HEK293 (cell line): ENCODE measurements around the gene DLK2.
A peak's percentile ranks its signal among the peaks of the same experiment; 100 is the strongest.

ENCODE experiments used
- CTCF ChIA-PET: fragments of 350-600 bp; formaldehyde crosslinking; extraction: SDS; loops from one replicate; lab custom pipeline; 2021; ENCODE audit warnings: antibody characterized with exemption; lab: Yijun Ruan, JAX
- POLR2A ChIA-PET: fragments of 300-600 bp; formaldehyde crosslinking; extraction: SDS; loops from one replicate; lab custom pipeline; 2020; ENCODE audit warnings: antibody characterized with exemption, inconsistent platforms; lab: Yijun Ruan, JAX
- H3K27ac ChIP-seq: fragments of 200-500 bp; sonication (Bioruptor generic); 2 replicates; pipeline ENCODE4 v1.5.1; 2014; ENCODE audit warnings: low read depth, low read length, control low read depth, inconsistent platforms; ENCODE audit errors: extremely low read depth
- H3K36me3 ChIP-seq, 2 experiments: fragments of 200-500 bp in 1 of 2; sonication (Bioruptor generic) in 1 of 2; 1 replicate in 1 of 2; 2 replicates in 1 of 2; pipeline ENCODE4 v1.5.1; 2014 to 2017; ENCODE audit warnings: inconsistent platforms in 2 of 2, low read length in 2 of 2; ENCODE audit not compliant: control insufficient read depth in 2 of 2, insufficient read depth in 1 of 2
- H3K4me1 ChIP-seq: fragments of 200-500 bp; sonication (Bioruptor generic); 2 replicates; pipeline ENCODE4 v1.5.1; 2014; ENCODE audit warnings: mild to moderate bottlenecking, low read length, inconsistent platforms; ENCODE audit not compliant: control insufficient read depth, insufficient read depth
- H3K4me3 ChIP-seq: 2 replicates; pipeline ENCODE4 v1.5.1; 2011; ENCODE audit warnings: low read depth, mild to moderate bottlenecking, control low read depth, low read length, moderate library complexity
- H3K9me3 ChIP-seq: fragments of 200-500 bp; sonication (Bioruptor generic); 2 replicates; pipeline ENCODE4 v1.5.1; 2014; ENCODE audit warnings: low read depth, low read length, inconsistent platforms; ENCODE audit not compliant: control insufficient read depth, insufficient read depth
- BCL6B ChIP-seq: fragments of 450-650 bp; formaldehyde crosslinking; IDR thresholded peaks from 2 replicates; pipeline ENCODE4 v1.5.1; 2017; ENCODE audit warnings: missing biosample characterization, missing genetic modification characterization
- HIC1 ChIP-seq: fragments of 450-650 bp; formaldehyde crosslinking; IDR thresholded peaks from 2 replicates; pipeline ENCODE4 v1.5.1; 2016; ENCODE audit warnings: missing biosample characterization, missing genetic modification characterization
- HOXD13 ChIP-seq: sonication (generic); formaldehyde crosslinking; IDR thresholded peaks from 2 replicates; pipeline ENCODE4 v1.8.0; 2022; ENCODE audit warnings: missing genetic modification reagents, borderline replicate concordance
- PRDM1 ChIP-seq: fragments of 450-650 bp; formaldehyde crosslinking; IDR thresholded peaks from 2 replicates; pipeline ENCODE4; 2016; ENCODE audit warnings: missing biosample characterization, missing genetic modification characterization
- PRDM10 ChIP-seq: fragments of 450-650 bp; formaldehyde crosslinking; IDR thresholded peaks from 2 replicates; pipeline ENCODE4 v1.5.1; 2016; ENCODE audit warnings: missing biosample characterization, missing genetic modification characterization
- RBAK ChIP-seq: fragments of 450-650 bp; formaldehyde crosslinking; IDR thresholded peaks from 2 replicates; pipeline ENCODE4 v1.5.1; 2016; ENCODE audit warnings: missing biosample characterization, missing genetic modification characterization
- SCRT1 ChIP-seq: fragments of 450-650 bp; formaldehyde crosslinking; IDR thresholded peaks from 2 replicates; pipeline ENCODE4 v1.5.1; 2016; ENCODE audit warnings: missing biosample characterization, missing genetic modification characterization, borderline replicate concordance
- SP3 ChIP-seq: fragments of 450-650 bp; formaldehyde crosslinking; IDR thresholded peaks from 2 replicates; pipeline ENCODE4 v1.5.1; 2016; ENCODE audit warnings: missing biosample characterization, missing genetic modification characterization
- SP7 ChIP-seq: fragments of 450-650 bp; formaldehyde crosslinking; IDR thresholded peaks from 2 replicates; pipeline ENCODE4 v1.5.1; 2016; ENCODE audit warnings: missing biosample characterization, missing genetic modification characterization
- ZNF138 ChIP-seq: fragments of 450-650 bp; formaldehyde crosslinking; IDR thresholded peaks from 2 replicates; pipeline ENCODE4 v1.5.1; 2016; ENCODE audit warnings: missing biosample characterization, missing genetic modification characterization, borderline replicate concordance
- ZNF221 ChIP-seq: fragments of 450-650 bp; formaldehyde crosslinking; IDR thresholded peaks from 2 replicates; pipeline ENCODE4 v1.5.1; 2017; ENCODE audit warnings: missing biosample characterization, missing genetic modification characterization, borderline replicate concordance
- ZNF239 ChIP-seq: fragments of 450-650 bp; formaldehyde crosslinking; IDR thresholded peaks from 2 replicates; pipeline ENCODE4 v1.5.1; 2016; ENCODE audit warnings: missing biosample characterization, missing genetic modification characterization
- ZNF335 ChIP-seq: fragments of 450-650 bp; formaldehyde crosslinking; conservative IDR thresholded peaks from 2 replicates; pipeline ENCODE4 v1.5.1; 2016; ENCODE audit warnings: missing biosample characterization, missing genetic modification characterization
- ZNF366 ChIP-seq: fragments of 450-650 bp; formaldehyde crosslinking; conservative IDR thresholded peaks from 2 replicates; pipeline ENCODE4 v1.5.1; 2016; ENCODE audit warnings: missing biosample characterization, missing genetic modification characterization
- ZNF398 ChIP-seq: fragments of 450-650 bp; formaldehyde crosslinking; IDR thresholded peaks from 2 replicates; pipeline ENCODE4 v1.5.1; 2017; ENCODE audit warnings: missing biosample characterization, missing genetic modification characterization
- ZNF660 ChIP-seq: fragments of 450-650 bp; IDR thresholded peaks from 2 replicates; pipeline ENCODE4 v1.5.1; 2018; ENCODE audit warnings: missing biosample characterization, mild to moderate bottlenecking, missing genetic modification characterization
- ZNF677 ChIP-seq: fragments of 450-650 bp; IDR thresholded peaks from 2 replicates; pipeline ENCODE4 v1.5.0; 2018; ENCODE audit warnings: missing biosample characterization, mild to moderate bottlenecking, missing genetic modification characterization, moderate library complexity

Gene DLK2

GRCh38 chr6:43437700-43438099 is 17.6 kb downstream of the DLK2 start:
- H3K36me3 ChIP-seq = peaks cover 17 to 52% of the 10 kb centered on the region in 2 experiments; a peak in 2 of 3 replicates
- CTCF ChIA-PET = interaction anchor here (3.0 kb wide), 1 partner anchor 69 kb away, joined by 16 read pairs; no protein-coding TSS in a partner anchor

GRCh38 chr6:43436577-43437282 is 18.6 kb downstream of the DLK2 start:
- Histone ChIP-seq H3K27ac (no peak overlapping the region), H3K9me3 (no peaks in the 10 kb centered on the region), H3K4me3 (no peak overlapping the region), H3K4me1 (peaks cover 6% of the 10 kb centered on the region), H3K36me3 (peaks cover 14 to 55% of the 10 kb centered on the region in 2 experiments; a peak in 2 of 3 replicates)
- ChIA-PET POLR2A (interaction anchor here (0.5 to 3.1 kb wide), 14 partner anchors 7 to 257 kb away, joined by 3 to 22 read pairs (median 4); partner anchors contain the start of genes ABCC10, TJAP1 and ZNF318), CTCF (interaction anchor here (0.6 to 3.0 kb wide), 5 partner anchors 10 to 181 kb away, joined by 3 to 16 read pairs (median 3); no protein-coding TSS in a partner anchor)
- TF ChIP-seq ZNF335 (peak; percentile 32), PRDM1 (peak; percentile 84), PRDM10 (tag by site-specific recombination) (peak; percentile 72), ZNF677 (no peak), ZNF398 (tag by site-specific recombination) (0 out of 2 replicates have a peak, but pooled peaks have one; percentile 20), ZNF660 (tag by site-specific recombination) (peak; percentile 79; the same call in 1 of the 2 replicates), BCL6B (no peak), SP7 (tag by site-specific recombination) (0 out of 2 replicates have a peak, but pooled peaks have one; percentile 28)
- TF ChIP-seq, all 188 proteins: peak for 6

More at GRCh38 chr6:43437700-43438099, 17.6 kb downstream of the DLK2 start:
- Histone ChIP-seq H3K27ac (no peak overlapping the region), H3K4me3 (no peak overlapping the region), H3K9me3 (no peaks in the 10 kb centered on the region), H3K4me1 (peaks cover 6% of the 10 kb centered on the region)
- TF ChIP-seq ZNF138 (tag by site-specific recombination) = no peak
- no peak for TF ChIP-seq RBAK
- no peak for TF ChIP-seq HIC1 (tag by site-specific recombination)
- TF ChIP-seq SCRT1 (tag by site-specific recombination) = no peak
- TF ChIP-seq HOXD13 = no peak
- no peak for TF ChIP-seq ZNF366
- TF ChIP-seq ZNF221 (tag by site-specific recombination) = no peak
- no peak for TF ChIP-seq ZNF239 (tag by site-specific recombination)
- no peak for TF ChIP-seq SP3 (tag by site-specific recombination)
- TF ChIP-seq, all 188 proteins: peak for 0
- POLR2A ChIA-PET = interaction anchor here (0.6 to 3.1 kb wide), 7 partner anchors 10 to 70 kb away, joined by 3 to 22 read pairs (median 3); partner anchors contain the start of genes ABCC10 and ZNF318
